ENCODE measurements around the gene SMOC2. TPM values are rescaled to one million over a fixed set of nuclear protein-coding genes. Genes with fewer than 3 reads are reported as not detected.

Gene SMOC2
- total and polyA plus RNA-seq, 2 of the 4 experiments (the other 2 are of a cell fraction) = not detected

DNA sequence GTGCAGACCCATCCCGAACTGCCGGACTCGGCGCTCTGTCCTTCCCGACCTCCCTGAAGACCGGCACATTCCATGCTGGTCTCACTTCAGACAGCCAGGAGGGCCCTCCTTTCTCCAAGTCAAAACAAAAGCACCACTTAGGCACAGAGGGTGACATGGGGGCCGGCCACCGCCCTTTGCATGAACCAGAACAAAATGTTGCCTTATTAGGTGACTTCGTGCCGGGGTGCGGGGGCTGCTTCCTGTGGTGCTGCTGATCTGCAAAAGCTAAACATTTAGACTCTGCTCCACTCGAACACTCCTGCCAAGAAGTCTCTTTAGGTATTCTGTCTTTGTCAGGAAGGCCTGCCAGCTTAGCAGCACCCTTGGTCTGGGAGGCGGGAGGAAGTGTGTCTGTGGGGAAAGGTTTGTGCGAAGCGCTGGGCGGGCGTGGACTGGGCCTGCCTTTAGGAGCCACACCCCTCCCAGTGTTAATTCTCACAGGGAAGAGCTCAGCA lies 133.8 kb downstream of the SMOC2 start:
- no peak overlapping the region for H3K56ac ChIP-seq (ENCODE audit: extremely low read depth, insufficient read depth, low read length)
- H2BK120ac ChIP-seq (ENCODE audit: low read depth, low read length) = no peak overlapping the region
- no peak for TF ChIP-seq RFX5 (IDR thresholded peaks at IDR 0.05; ENCODE audit: low read depth, low read length)
- no peak for TF ChIP-seq POLR2A (IDR thresholded peaks at IDR 0.05; ENCODE audit: low read depth, low read length)
- no peak for TF ChIP-seq SMC3 (IDR thresholded peaks at IDR 0.05; ENCODE audit: low read depth, low read length)
- no peak for TF ChIP-seq MXI1 (IDR thresholded peaks at IDR 0.05; ENCODE audit: borderline replicate concordance, low read depth, low read length)
- TF ChIP-seq, protein P1, sequence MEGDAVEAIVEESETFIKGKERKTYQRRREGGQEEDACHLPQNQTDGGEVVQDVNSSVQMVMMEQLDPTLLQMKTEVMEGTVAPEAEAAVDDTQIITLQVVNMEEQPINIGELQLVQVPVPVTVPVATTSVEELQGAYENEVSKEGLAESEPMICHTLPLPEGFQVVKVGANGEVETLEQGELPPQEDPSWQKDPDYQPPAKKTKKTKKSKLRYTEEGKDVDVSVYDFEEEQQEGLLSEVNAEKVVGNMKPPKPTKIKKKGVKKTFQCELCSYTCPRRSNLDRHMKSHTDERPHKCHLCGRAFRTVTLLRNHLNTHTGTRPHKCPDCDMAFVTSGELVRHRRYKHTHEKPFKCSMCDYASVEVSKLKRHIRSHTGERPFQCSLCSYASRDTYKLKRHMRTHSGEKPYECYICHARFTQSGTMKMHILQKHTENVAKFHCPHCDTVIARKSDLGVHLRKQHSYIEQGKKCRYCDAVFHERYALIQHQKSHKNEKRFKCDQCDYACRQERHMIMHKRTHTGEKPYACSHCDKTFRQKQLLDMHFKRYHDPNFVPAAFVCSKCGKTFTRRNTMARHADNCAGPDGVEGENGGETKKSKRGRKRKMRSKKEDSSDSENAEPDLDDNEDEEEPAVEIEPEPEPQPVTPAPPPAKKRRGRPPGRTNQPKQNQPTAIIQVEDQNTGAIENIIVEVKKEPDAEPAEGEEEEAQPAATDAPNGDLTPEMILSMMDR (conservative IDR thresholded peaks at IDR 0.05; ENCODE audit: low read depth, low read length) = no peak
- TF ChIP-seq, protein P2, sequence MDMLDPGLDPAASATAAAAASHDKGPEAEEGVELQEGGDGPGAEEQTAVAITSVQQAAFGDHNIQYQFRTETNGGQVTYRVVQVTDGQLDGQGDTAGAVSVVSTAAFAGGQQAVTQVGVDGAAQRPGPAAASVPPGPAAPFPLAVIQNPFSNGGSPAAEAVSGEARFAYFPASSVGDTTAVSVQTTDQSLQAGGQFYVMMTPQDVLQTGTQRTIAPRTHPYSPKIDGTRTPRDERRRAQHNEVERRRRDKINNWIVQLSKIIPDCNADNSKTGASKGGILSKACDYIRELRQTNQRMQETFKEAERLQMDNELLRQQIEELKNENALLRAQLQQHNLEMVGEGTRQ (IDR thresholded peaks at IDR 0.05; ENCODE audit: low read depth, low read length) = no peak
- TF ChIP-seq MAFK (IDR thresholded peaks at IDR 0.05; ENCODE audit: low read depth, low read length) = no peak
- no peak for TF ChIP-seq RAD21 (IDR thresholded peaks at IDR 0.05; ENCODE audit: low read length)
- TF ChIP-seq FOS (IDR thresholded peaks at IDR 0.05; ENCODE audit: low read depth, low read length) = no peak
- no peak for TF ChIP-seq NFE2L2 (IDR thresholded peaks at IDR 0.05; ENCODE audit: low read depth, low read length)
- TF ChIP-seq MAZ (IDR thresholded peaks at IDR 0.05; ENCODE audit: borderline replicate concordance, low read depth, low read length) = no peak
- no peak for TF ChIP-seq CEBPB (IDR thresholded peaks at IDR 0.05; ENCODE audit: low read depth, low read length)
- no peak for TF ChIP-seq RCOR1 (IDR thresholded peaks at IDR 0.05; ENCODE audit: insufficient replicate concordance, low read length)
- TF ChIP-seq BHLHE40 (IDR thresholded peaks at IDR 0.05; ENCODE audit: low read depth, low read length) = no peak
- TF ChIP-seq, protein P3, sequence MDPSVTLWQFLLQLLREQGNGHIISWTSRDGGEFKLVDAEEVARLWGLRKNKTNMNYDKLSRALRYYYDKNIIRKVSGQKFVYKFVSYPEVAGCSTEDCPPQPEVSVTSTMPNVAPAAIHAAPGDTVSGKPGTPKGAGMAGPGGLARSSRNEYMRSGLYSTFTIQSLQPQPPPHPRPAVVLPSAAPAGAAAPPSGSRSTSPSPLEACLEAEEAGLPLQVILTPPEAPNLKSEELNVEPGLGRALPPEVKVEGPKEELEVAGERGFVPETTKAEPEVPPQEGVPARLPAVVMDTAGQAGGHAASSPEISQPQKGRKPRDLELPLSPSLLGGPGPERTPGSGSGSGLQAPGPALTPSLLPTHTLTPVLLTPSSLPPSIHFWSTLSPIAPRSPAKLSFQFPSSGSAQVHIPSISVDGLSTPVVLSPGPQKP (IDR thresholded peaks at IDR 0.05; ENCODE audit: borderline replicate concordance, low read depth, low read length) = no peak
- TF ChIP-seq CHD1 (IDR thresholded peaks at IDR 0.05; ENCODE audit: low read depth, low read length) = no peak
- H3K9me3 ChIP-seq (ENCODE audit: control insufficient read depth, insufficient read depth, low read length) = peaks cover 59% of the 10 kb centered on the region
- H2BK20ac ChIP-seq (ENCODE audit: low read depth, low read length) = no peak overlapping the region
- no peaks in the 10 kb centered on the region for H3K79me1 ChIP-seq (ENCODE audit: low read depth in 1 of 2, low read length in 2 of 2)
- no peak overlapping the region for H3K23ac ChIP-seq (ENCODE audit: low read depth, low read length)
- no peaks in the 10 kb centered on the region for H3K4me1 ChIP-seq (ENCODE audit: control insufficient read depth, insufficient read depth, low read length)
- H3K4ac ChIP-seq (ENCODE audit: low read depth, low read length) = no peak overlapping the region
- H4K8ac ChIP-seq (ENCODE audit: low read depth in 2 of 2, low read length in 2 of 2) = no peak overlapping the region
- ChIA-PET POLR2A (ENCODE audit: unreplicated experiment) (no interaction called here), CTCF (no interaction called here)
- H3K9me1 ChIP-seq (ENCODE audit: insufficient read depth, low read length) = no peaks in the 10 kb centered on the region
- no peak for DNase-seq
- no peak overlapping the region for H2AK5ac ChIP-seq (ENCODE audit: low read depth, low read length)
- no peak overlapping the region for H4K5ac ChIP-seq (ENCODE audit: low read depth, low read length)
- H3K18ac ChIP-seq (ENCODE audit: low read depth, low read length) = no peak overlapping the region
- in situ Hi-C loops (cut with MboI; ENCODE audit: low sequenced_read_pairs) (no loop called here), intact Hi-C loops (cut with micrococcal nuclease) (no loop called here), dilution Hi-C loops (cut with HindIII; ENCODE audit: low sequenced_read_pairs, unreplicated experiment) (no loop called here)
- no peak overlapping the region for H2BK15ac ChIP-seq (ENCODE audit: low read depth, low read length)
- H2AK9ac ChIP-seq (replicated peaks; ENCODE audit: low read depth, low read length, poor library complexity) = no peak overlapping the region
- no peak overlapping the region for H2AFZ ChIP-seq (replicated peaks; ENCODE audit: low read length, poor library complexity)
- H3K4me2 ChIP-seq (ENCODE audit: low read depth, low read length) = no peak overlapping the region
- H3K36me3 ChIP-seq (ENCODE audit: control insufficient read depth, insufficient read depth, low read length) = no peaks in the 10 kb centered on the region
- H4K91ac ChIP-seq (ENCODE audit: insufficient read depth, low read depth, low read length) = no peak overlapping the region
- no peak overlapping the region for H3K27ac ChIP-seq (ENCODE audit: insufficient read depth, low read length)
- H3K14ac ChIP-seq (replicated peaks; ENCODE audit: low read depth, low read length) = no peak overlapping the region
- H3K9ac ChIP-seq (ENCODE audit: low read depth, low read length) = no peak overlapping the region
- H2BK5ac ChIP-seq (ENCODE audit: low read depth, low read length, poor library complexity, severe bottlenecking) = no peak overlapping the region
- BruUV-seq (replicated peaks) = no TSS peak
- H3K27me3 ChIP-seq (ENCODE audit: control insufficient read depth, insufficient read depth, low read length) = no peaks in the 10 kb centered on the region
- no peaks in the 10 kb centered on the region for H4K20me1 ChIP-seq (ENCODE audit: insufficient read depth, low read length)
- H3K4me3 ChIP-seq (ENCODE audit: insufficient read depth, low read depth, low read length) = no peak overlapping the region
- WGBS, 2 experiments (ENCODE audit: extremely low coverage in 2 of 2, insufficient read length in 1 of 2) = no CpG with 5 or more reads among the region's 17 CpGs
- no peak for ATAC-seq (ENCODE audit: low read depth)

All from IMR-90 (cell line).